H9 (cell line): ENCODE data around the gene INPP5E. TPM values are rescaled to one million over a fixed set of nuclear protein-coding genes. Genes with fewer than 3 reads are reported as not detected.

Source experiments
- DNase-seq: peaks from one replicate; pipeline ENCODE4 v3.0.0-alpha.2; 2017
- H2AFZ ChIP-seq: one replicate; pipeline ENCODE4 v1.6.1; 2013; ENCODE audit warnings: mild to moderate bottlenecking, low read length, control low read depth, moderate library complexity
- H2AK5ac ChIP-seq: 2 replicates; pipeline ENCODE4 v1.6.1; 2013; ENCODE audit warnings: low read length, control low read depth, mixed read lengths; ENCODE audit not compliant: insufficient read length
- H2BK120ac ChIP-seq: one replicate; pipeline ENCODE4 v1.6.1; 2013; ENCODE audit warnings: low read depth, mild to moderate bottlenecking, low read length, control low read depth, inconsistent platforms; ENCODE audit not compliant: poor library complexity, severe bottlenecking
- H2BK12ac ChIP-seq: 2 replicates; pipeline ENCODE4 v1.6.1; 2013; ENCODE audit warnings: low read length, control low read depth, mixed read lengths, low read depth; ENCODE audit not compliant: insufficient read length
- H2BK15ac ChIP-seq: 2 replicates; pipeline ENCODE4 v1.6.1; 2013; ENCODE audit warnings: low read depth, low read length, control low read depth
- H2BK20ac ChIP-seq: one replicate; pipeline ENCODE4 v1.6.1; 2013; ENCODE audit warnings: low read depth, mild to moderate bottlenecking, low read length, control low read depth, inconsistent platforms; ENCODE audit not compliant: poor library complexity, severe bottlenecking
- H2BK5ac ChIP-seq: 2 replicates; pipeline ENCODE4 v1.6.1; 2013; ENCODE audit warnings: low read length, control low read depth, mixed read lengths; ENCODE audit not compliant: insufficient read length
- H3K14ac ChIP-seq: 2 replicates; pipeline ENCODE4 v1.6.1; 2013; ENCODE audit warnings: low read length, control low read depth; ENCODE audit not compliant: insufficient read depth
- H3K18ac ChIP-seq: 2 replicates; pipeline ENCODE4 v1.6.1; 2013; ENCODE audit warnings: low read depth, mild to moderate bottlenecking, mixed read lengths, low read length, control low read depth; ENCODE audit not compliant: insufficient read length
- H3K23ac ChIP-seq: 2 replicates; pipeline ENCODE4 v1.6.1; 2013; ENCODE audit warnings: low read length, control low read depth, mixed read lengths, low read depth; ENCODE audit not compliant: insufficient read length
- H3K23me2 ChIP-seq: 2 replicates; pipeline ENCODE4 v1.6.1; 2013; ENCODE audit warnings: low read depth, mild to moderate bottlenecking, mixed read lengths, low read length, control low read depth; ENCODE audit not compliant: insufficient read length, poor library complexity, severe bottlenecking
- H3K27ac ChIP-seq: 2 replicates; pipeline ENCODE4 v1.5.1; 2013; ENCODE audit warnings: low read length, control low read depth, mixed read lengths, low read depth; ENCODE audit not compliant: insufficient read length
- H3K27me3 ChIP-seq: 2 replicates; pipeline ENCODE4 v1.6.1; 2013; ENCODE audit warnings: low read length, control low read depth, inconsistent platforms; ENCODE audit not compliant: insufficient read depth
- H3K4ac ChIP-seq: 2 replicates; pipeline ENCODE4 v1.6.1; 2013; ENCODE audit warnings: low read depth, mild to moderate bottlenecking, control low read depth, inconsistent platforms, low read length, moderate library complexity
- H3K4me1 ChIP-seq: 2 replicates; pipeline ENCODE4 v1.6.1; 2013; ENCODE audit warnings: low read length, control low read depth, inconsistent platforms; ENCODE audit not compliant: insufficient read depth
- H3K4me2 ChIP-seq: 2 replicates; pipeline ENCODE4 v1.6.1; 2013; ENCODE audit warnings: low read length, control low read depth, mixed read lengths; ENCODE audit not compliant: insufficient read length, insufficient read depth
- H3K56ac ChIP-seq: 2 replicates; pipeline ENCODE4 v1.6.1; 2013; ENCODE audit warnings: low read depth, mild to moderate bottlenecking, mixed read lengths, low read length, control low read depth; ENCODE audit not compliant: insufficient read length
- H3K79me1 ChIP-seq: 2 replicates; pipeline ENCODE4 v1.6.1; 2013; ENCODE audit warnings: low read depth, mild to moderate bottlenecking, moderate library complexity, low read length, control low read depth, inconsistent platforms; ENCODE audit not compliant: insufficient read depth, poor library complexity, severe bottlenecking
- H3K79me2 ChIP-seq: 2 replicates; pipeline ENCODE4 v1.6.1; 2013; ENCODE audit warnings: low read length, control low read depth, inconsistent platforms; ENCODE audit not compliant: insufficient read depth
- H3K9ac ChIP-seq: 2 replicates; pipeline ENCODE4 v1.6.1; 2013; ENCODE audit warnings: low read length, control low read depth, mixed read lengths; ENCODE audit not compliant: insufficient read length; ENCODE audit errors: extremely low read depth
- H3K9me3 ChIP-seq: one replicate; pipeline ENCODE4 v1.6.1; 2013; ENCODE audit warnings: low read depth, low read length, inconsistent platforms; ENCODE audit not compliant: control insufficient read depth
- H3T11ph ChIP-seq: one replicate; pipeline ENCODE4 v1.6.1; 2013; ENCODE audit warnings: mild to moderate bottlenecking, low read length, control low read depth, inconsistent platforms
- H4K20me1 ChIP-seq: one replicate; pipeline ENCODE4 v1.6.1; 2013; ENCODE audit not compliant: control insufficient read depth, insufficient read length, insufficient read depth
- H4K5ac ChIP-seq: 2 replicates; pipeline ENCODE4 v1.6.1; 2013; ENCODE audit warnings: low read depth, mild to moderate bottlenecking, mixed read lengths, low read length, control low read depth; ENCODE audit not compliant: insufficient read length
- H4K8ac ChIP-seq: replicated peaks from 2 replicates; pipeline ENCODE4 v1.6.1; 2013; ENCODE audit warnings: low read length, control low read depth, mixed read lengths, low read depth; ENCODE audit not compliant: insufficient read length
- H4K91ac ChIP-seq: 2 replicates; pipeline ENCODE4 v1.6.1; 2013; ENCODE audit warnings: low read depth, mild to moderate bottlenecking, moderate library complexity, mixed read lengths, low read length, control low read depth; ENCODE audit not compliant: insufficient read length
- H3K27ac Mint-ChIP-seq, 3 experiments: 2 replicates in 2 of 3; 3 replicates in 1 of 3; pipeline ENCODE4 v1.8.0; 2020 to 2021; ENCODE audit warnings: mixed read lengths in 3 of 3, mild to moderate bottlenecking in 1 of 3, moderate library complexity in 1 of 3
- H3K27me3 Mint-ChIP-seq: 2 replicates; pipeline ENCODE4 v1.8.0; 2021; ENCODE audit warnings: low read depth, mild to moderate bottlenecking, moderate library complexity, mixed read lengths
- H3K36me3 Mint-ChIP-seq, 3 experiments: 2 replicates in 2 of 3; 3 replicates in 1 of 3; pipeline ENCODE4 v1.8.0; 2020 to 2021; ENCODE audit warnings: low read depth in 3 of 3, mixed read lengths in 3 of 3; ENCODE audit not compliant: insufficient read depth in 1 of 3
- H3K4me1 Mint-ChIP-seq, 2 experiments: 2 replicates each; pipeline ENCODE4 v1.8.0; 2020; ENCODE audit warnings: mixed read lengths in 2 of 2
- H3K4me3 Mint-ChIP-seq, 2 experiments: 2 replicates in 1 of 2; 3 replicates in 1 of 2; pipeline ENCODE4 v1.8.0; 2020 to 2021; ENCODE audit warnings: mild to moderate bottlenecking in 2 of 2, mixed read lengths in 2 of 2, moderate library complexity in 1 of 2
- H3K9me3 Mint-ChIP-seq, 2 experiments: 2 replicates in 1 of 2; 3 replicates in 1 of 2; pipeline ENCODE4 v1.8.0; 2020; ENCODE audit warnings: mild to moderate bottlenecking in 2 of 2, mixed read lengths in 2 of 2, moderate library complexity in 1 of 2
- CTCF ChIP-seq: fragments of 200-600 bp; sonication (generic); conservative IDR thresholded peaks from 3 replicates; pipeline ENCODE4 v1.8.0; 2021; ENCODE audit warnings: antibody characterized with exemption, mild to moderate bottlenecking
- WGBS: extraction: QIAGEN DNeasy Blood & Tissue Kit; methylation state at CpG from one replicate; pipeline ENCODE4 v1.1.7; 2013; ENCODE audit warnings: missing lambda C conversion rate, low lambda C conversion rate, mixed read lengths; ENCODE audit not compliant: insufficient read length; ENCODE audit errors: extremely low coverage; 5-methylcytosine and 5-hydroxymethylcytosine counted together
- total RNA-seq: library from RNA; stranded (reverse); gene quantifications from 2 replicates; pipeline ENCODE4 v1.2.1, GENCODE V29; 2021

The INPP5E gene
- total RNA-seq, 1 experiment from 2014 or later = 21.0 TPM

GRCh38 chr9:136416914-136417313 lies 22.7 kb downstream of the INPP5E start:
- Histone ChIP-seq H3K9ac (no peak overlapping the region), H3K27ac (no peak overlapping the region), H3K14ac (no peak overlapping the region), H2AFZ (no peak overlapping the region), H3T11ph (no peak overlapping the region), H3K9me3 (no peaks in the 10 kb centered on the region), H3K4me1 (no peaks in the 10 kb centered on the region), H2BK20ac (no peak overlapping the region), H4K5ac (no peak overlapping the region), H2AK5ac (no peak overlapping the region), H3K27me3 (no peaks in the 10 kb centered on the region), H3K23me2 (no peaks in the 10 kb centered on the region), H4K8ac (no peak overlapping the region), H3K4ac (no peak overlapping the region), H3K23ac (no peak overlapping the region), H3K18ac (no peak overlapping the region), H3K56ac (no peak overlapping the region), H3K79me2 (peaks cover 2% of the 10 kb centered on the region; the same call in 1 of the 2 replicates), H2BK12ac (no peak overlapping the region), H2BK120ac (no peak overlapping the region), H2BK5ac (no peak overlapping the region), H2BK15ac (no peak overlapping the region), H4K91ac (no peak overlapping the region), H3K79me1 (peaks cover 4% of the 10 kb centered on the region), H4K20me1 (no peaks in the 10 kb centered on the region), H3K4me2 (no peak overlapping the region)
- Mint-ChIP-seq H3K4me1 (peaks cover under 1 to 1% of the 10 kb centered on the region in 2 experiments; a peak in 2 of 4 replicates), H3K36me3 (peaks cover 39 to 87% (median 75%) of the 10 kb centered on the region in 3 experiments), H3K27ac (no peak overlapping the region), H3K27me3 (no peaks in the 10 kb centered on the region), H3K4me3 (no peak overlapping the region), H3K9me3 (no peaks in the 10 kb centered on the region)
- TF ChIP-seq CTCF = no peak
- WGBS = no CpG with 5 or more reads among the region's 19 CpGs
- DNase-seq = no peak
